ENCODE results near the gene CELF4. TPM values are rescaled to one million over a fixed set of nuclear protein-coding genes. Genes with fewer than 3 reads are reported as not detected.

The CELF4 gene
- not detected for total RNA-seq

GRCh38 chr18:37565101-37565976, at the start of gene CELF4:
TSS of gene CELF4 (minus strand) at chr18:37565798.
- Mint-ChIP-seq H3K36me3 (peaks cover 2% of the 10 kb centered on the region), H3K4me1 (peaks cover 11% of the 10 kb centered on the region), H3K4me3 (peak within 1 kb of the TSS; percentile 44), H3K27me3 (peaks cover 80% of the 10 kb centered on the region), H3K27ac (no peak within 1 kb of the TSS), H3K9me3 (no peaks in the 10 kb centered on the region)
- DNase-seq = no peak

- no peaks in the 10 kb centered on the region for H3K36me3 Mint-ChIP-seq
- H3K4me1 Mint-ChIP-seq = no peaks in the 10 kb centered on the region
- no peaks in the 10 kb centered on the region for H3K27me3 Mint-ChIP-seq
- H3K4me3 Mint-ChIP-seq = no peak overlapping the region
- H3K27ac Mint-ChIP-seq = no peak overlapping the region
- no peak for DNase-seq
- H3K9me3 Mint-ChIP-seq = no peaks in the 10 kb centered on the region
Measured at GRCh38 chr18:37613253-37613565, 47.6 kb upstream of the CELF4 start.

DNA sequence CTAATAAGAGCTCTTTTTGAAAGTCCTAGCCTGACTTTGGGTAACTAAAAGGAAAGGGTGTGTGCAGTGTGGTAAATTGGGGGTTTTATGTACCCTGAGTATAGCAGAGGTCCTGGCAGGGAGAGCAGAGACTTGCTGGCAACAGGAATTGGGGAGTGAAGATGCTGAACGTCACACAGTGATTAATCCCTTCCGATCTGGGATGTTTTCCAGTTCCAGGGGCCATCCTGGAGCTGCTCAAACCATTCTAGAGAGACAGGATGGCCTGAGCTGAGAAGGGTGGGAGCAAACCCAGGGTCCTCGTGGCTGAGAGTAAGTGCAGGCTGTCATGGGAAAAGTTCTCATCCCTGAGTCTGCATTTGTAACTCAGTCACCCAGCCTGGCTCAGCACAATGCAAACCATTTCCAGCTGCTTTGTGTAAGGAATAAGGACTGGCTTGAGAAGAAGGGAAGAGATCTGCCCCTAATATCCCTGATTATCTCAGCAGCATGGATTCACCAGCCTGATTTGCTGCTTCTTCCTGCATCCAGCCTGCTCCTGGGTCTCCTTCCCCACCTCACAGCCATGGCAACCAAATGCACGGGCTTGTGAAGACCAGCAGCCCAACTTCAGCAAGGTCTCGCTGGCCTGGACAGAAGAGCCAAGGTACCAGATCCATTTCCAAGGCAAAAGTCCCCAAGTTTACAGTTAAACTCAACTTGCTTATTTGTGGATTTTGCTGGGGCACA, 47.1 kb upstream of the CELF4 start:
- H3K4me1 Mint-ChIP-seq = no peaks in the 10 kb centered on the region
- H3K27ac Mint-ChIP-seq = no peak overlapping the region
- H3K27me3 Mint-ChIP-seq = no peaks in the 10 kb centered on the region
- no peak for DNase-seq
- no peaks in the 10 kb centered on the region for H3K36me3 Mint-ChIP-seq
- no peak overlapping the region for H3K4me3 Mint-ChIP-seq
- H3K9me3 Mint-ChIP-seq = no peaks in the 10 kb centered on the region

DNA sequence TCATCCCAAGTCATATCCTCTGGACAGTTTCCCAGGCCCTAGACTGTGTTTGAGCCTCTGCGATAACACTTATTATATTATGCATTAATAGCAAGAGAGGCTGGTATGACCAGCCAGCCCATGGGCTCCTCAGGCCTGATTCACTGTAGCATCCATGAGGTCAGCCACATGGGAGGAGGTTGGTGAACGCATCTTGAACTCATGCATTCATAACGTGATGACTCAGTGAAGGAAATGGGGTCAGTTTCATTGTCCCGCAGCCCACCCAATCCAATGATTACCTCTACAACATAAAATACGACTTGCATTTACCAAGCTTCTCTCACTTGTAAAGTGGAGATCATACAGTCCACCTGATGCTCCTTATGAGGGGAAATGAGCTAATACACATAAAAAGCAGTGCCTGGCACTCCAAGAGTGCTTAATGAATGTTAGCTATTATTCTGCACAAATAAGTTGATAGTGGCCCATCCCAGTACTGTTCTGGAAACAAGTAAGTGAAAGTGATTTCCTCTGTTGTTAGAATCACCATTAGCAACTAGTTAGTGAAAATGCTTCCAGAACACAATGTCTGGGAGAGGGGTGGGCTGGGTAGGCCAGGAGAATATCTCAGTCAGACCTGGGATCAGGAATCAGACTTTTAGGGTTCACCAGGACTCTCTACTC, 46.1 kb upstream of the CELF4 start:
- no peak for DNase-seq
- Mint-ChIP-seq H3K27ac (no peak overlapping the region), H3K4me3 (no peak overlapping the region), H3K9me3 (no peaks in the 10 kb centered on the region), H3K36me3 (no peaks in the 10 kb centered on the region), H3K4me1 (no peaks in the 10 kb centered on the region), H3K27me3 (no peaks in the 10 kb centered on the region)

DNA sequence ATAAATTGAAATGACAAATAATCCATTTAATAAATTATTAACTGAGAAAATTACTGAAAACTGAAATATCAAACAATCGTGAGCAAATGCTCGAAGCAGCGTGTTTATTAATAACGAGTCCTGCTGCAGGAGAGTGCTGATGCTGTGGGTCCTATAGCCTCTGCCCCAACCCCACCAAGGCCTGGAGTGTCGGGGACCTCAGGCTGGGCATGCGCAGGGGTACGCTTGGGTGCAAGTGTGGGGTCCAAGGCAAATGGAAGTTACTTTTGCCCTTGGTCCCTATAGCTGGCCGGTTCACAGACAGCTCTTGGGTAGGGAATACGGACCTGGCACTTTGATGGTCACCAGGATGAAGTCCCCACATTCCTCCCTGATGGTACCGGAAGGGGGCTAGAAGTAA, 43.3 kb upstream of the CELF4 start:
- Mint-ChIP-seq H3K27ac (no peak overlapping the region), H3K36me3 (no peaks in the 10 kb centered on the region), H3K27me3 (no peaks in the 10 kb centered on the region), H3K4me1 (no peaks in the 10 kb centered on the region), H3K4me3 (no peak overlapping the region), H3K9me3 (peaks cover 5% of the 10 kb centered on the region)
- no peak for DNase-seq

DNA sequence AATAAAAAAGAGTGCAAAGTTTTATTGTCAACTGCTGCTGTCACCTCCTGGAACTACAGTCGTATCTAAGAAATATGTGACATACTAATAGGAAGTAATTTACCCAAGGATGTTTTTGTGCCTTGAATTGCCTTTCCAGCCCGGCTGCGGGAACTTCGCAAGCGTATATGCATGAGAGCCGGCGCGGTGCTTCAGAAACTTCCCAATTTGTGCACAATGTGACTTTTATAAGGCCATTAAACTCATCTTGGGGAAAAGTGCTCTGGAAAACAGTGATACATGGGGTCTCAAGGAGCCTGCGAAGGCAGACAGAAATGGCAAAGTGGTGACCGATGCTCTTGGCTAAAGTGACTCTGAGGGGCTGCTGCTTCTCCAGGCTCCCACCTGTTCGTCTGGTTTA, 41.7 kb upstream of the CELF4 start:
- DNase-seq = no peak
- no peaks in the 10 kb centered on the region for H3K36me3 Mint-ChIP-seq
- H3K4me3 Mint-ChIP-seq = no peak overlapping the region
- no peaks in the 10 kb centered on the region for H3K27me3 Mint-ChIP-seq
- no peak overlapping the region for H3K27ac Mint-ChIP-seq
- peaks cover 7% of the 10 kb centered on the region for H3K9me3 Mint-ChIP-seq
- no peaks in the 10 kb centered on the region for H3K4me1 Mint-ChIP-seq

GRCh38 chr18:37604032-37604431, 38.4 kb upstream of the CELF4 start:
- DNase-seq = no peak
- no peak overlapping the region for H3K27ac Mint-ChIP-seq
- no peaks in the 10 kb centered on the region for H3K36me3 Mint-ChIP-seq
- H3K9me3 Mint-ChIP-seq = peaks cover 9% of the 10 kb centered on the region
- H3K27me3 Mint-ChIP-seq = no peaks in the 10 kb centered on the region
- no peak overlapping the region for H3K4me3 Mint-ChIP-seq
- H3K4me1 Mint-ChIP-seq = no peaks in the 10 kb centered on the region

DNA sequence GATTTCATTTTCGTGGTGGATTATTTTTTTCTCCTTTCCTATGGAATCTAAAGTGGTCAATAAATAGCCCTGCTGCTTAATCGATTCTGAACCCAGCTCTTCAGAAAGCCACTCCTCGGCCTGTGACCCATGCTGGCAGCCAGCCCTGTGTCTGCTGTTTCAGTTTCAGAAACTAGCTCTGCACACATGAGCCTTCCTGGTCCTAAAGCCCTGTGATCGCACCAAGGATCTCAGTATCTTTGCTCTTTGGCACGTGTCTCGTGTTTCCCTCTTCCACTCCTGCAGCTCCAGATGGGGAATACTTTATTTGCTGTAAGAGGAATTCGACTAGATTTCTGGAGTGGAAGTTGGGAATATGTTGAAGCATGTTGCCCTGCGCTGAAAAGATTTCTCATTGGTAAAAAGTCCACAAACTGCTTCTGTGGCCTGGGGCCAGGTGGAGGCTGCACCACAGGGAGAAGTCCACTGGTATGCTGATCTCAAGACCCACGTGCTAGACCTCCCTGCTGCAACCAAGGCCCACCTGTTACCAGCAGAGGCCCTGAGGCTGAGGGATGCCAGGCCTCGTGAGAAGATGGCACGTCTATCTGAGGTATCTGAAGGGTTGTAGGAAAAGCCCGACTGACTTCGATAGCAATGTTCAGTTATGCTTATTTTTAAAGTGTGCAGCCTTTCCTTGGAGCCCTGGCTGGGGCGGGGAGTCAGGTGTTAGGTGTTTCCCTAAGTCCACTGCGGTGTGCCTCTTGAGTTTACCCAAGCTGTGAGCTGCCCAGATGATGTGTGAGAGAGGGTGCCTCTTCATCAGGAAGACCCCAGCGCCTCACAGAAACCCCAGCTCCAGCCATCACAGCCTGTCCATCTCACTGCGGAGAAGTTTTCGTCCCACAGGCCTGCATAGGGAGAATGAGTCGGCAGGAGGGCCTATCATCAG, 33.6 kb upstream of the CELF4 start:
- H3K27me3 Mint-ChIP-seq = no peaks in the 10 kb centered on the region
- no peak overlapping the region for H3K4me3 Mint-ChIP-seq
- DNase-seq = no peak
- H3K4me1 Mint-ChIP-seq = no peaks in the 10 kb centered on the region
- H3K27ac Mint-ChIP-seq = no peak overlapping the region
- H3K36me3 Mint-ChIP-seq = no peaks in the 10 kb centered on the region
- peaks cover 6% of the 10 kb centered on the region for H3K9me3 Mint-ChIP-seq

DNA sequence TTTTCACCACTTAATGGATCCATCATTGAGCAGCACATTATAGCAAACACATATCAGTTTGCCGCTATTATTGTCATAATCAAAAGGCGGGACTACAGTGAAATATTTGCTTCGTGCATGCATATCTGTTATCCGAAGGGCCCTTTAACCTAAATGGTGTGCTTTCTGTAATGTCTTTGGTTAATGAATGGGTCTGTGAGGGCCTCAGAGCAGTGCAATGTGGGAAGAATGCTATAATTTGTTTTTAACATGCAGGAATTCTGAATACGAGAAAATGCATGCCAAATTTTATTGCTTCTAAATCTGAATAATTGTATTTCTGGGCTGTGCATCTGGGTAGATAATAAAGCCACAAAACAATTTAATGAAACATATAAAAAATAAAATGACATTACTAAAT, 32.8 kb upstream of the CELF4 start:
- no peak for DNase-seq
- Mint-ChIP-seq H3K9me3 (peaks cover 3% of the 10 kb centered on the region), H3K36me3 (no peaks in the 10 kb centered on the region), H3K4me1 (no peaks in the 10 kb centered on the region), H3K27me3 (no peaks in the 10 kb centered on the region), H3K4me3 (no peak overlapping the region), H3K27ac (no peak overlapping the region)

DNA sequence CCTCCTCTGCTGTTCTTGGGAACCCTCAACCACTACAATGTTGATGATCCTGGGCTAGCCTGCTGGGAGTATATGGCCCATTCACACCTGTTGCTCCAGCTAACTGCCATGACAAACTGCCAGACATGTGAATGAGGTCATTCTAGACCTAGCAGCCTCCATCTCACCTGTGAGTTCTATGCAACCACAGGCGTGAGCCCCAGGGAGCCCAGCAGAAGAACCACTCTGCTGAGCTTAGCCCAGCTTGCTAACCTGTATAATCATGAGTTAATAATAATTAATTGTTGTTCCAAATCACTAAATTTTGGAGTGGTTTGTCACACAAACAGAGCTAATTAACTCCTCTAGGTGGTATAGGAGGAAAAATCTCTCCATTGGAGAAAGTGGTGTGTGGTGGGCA, 24.7 kb upstream of the CELF4 start:
- Mint-ChIP-seq H3K4me3 (no peak overlapping the region), H3K27ac (no peak overlapping the region), H3K9me3 (no peaks in the 10 kb centered on the region), H3K36me3 (no peaks in the 10 kb centered on the region), H3K27me3 (peaks cover 2% of the 10 kb centered on the region), H3K4me1 (no peaks in the 10 kb centered on the region)
- DNase-seq = no peak

DNA sequence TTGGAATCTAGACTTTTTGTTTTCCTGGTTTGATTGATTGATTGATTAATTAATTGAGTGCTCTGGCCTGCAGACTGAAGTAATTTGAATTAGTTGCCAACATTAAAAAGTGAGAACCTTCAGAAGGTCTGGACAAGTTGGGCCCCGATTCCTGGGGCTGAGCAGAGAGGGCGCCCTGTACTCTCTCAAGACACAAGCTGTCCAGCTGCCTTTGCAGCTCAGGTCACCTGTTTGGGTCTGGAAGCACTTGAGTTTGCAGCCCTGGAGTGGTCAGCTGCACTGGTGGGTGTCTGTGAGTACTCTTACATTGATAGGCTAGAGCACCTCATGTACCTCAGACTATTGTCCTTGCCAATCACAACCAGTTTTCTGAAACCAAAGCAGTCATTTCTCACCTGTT, 22.7 kb upstream of the CELF4 start:
- Mint-ChIP-seq H3K27ac (no peak overlapping the region), H3K9me3 (no peaks in the 10 kb centered on the region), H3K36me3 (no peaks in the 10 kb centered on the region), H3K27me3 (peaks cover 4% of the 10 kb centered on the region), H3K4me1 (no peaks in the 10 kb centered on the region), H3K4me3 (no peak overlapping the region)
- no peak for DNase-seq

- H3K4me3 Mint-ChIP-seq = no peak overlapping the region
- no peaks in the 10 kb centered on the region for H3K4me1 Mint-ChIP-seq
- peaks cover 4% of the 10 kb centered on the region for H3K27me3 Mint-ChIP-seq
- no peak for DNase-seq
- H3K27ac Mint-ChIP-seq = no peak overlapping the region
- no peaks in the 10 kb centered on the region for H3K9me3 Mint-ChIP-seq
- no peaks in the 10 kb centered on the region for H3K36me3 Mint-ChIP-seq
Measured at GRCh38 chr18:37586656-37587225, 21.1 kb upstream of the CELF4 start.

GRCh38 chr18:37584952-37585695, 19.5 kb upstream of the CELF4 start:
- no peak overlapping the region for H3K27ac Mint-ChIP-seq
- H3K27me3 Mint-ChIP-seq = peaks cover 13% of the 10 kb centered on the region
- no peaks in the 10 kb centered on the region for H3K9me3 Mint-ChIP-seq
- H3K4me3 Mint-ChIP-seq = no peak overlapping the region
- no peak for DNase-seq
- H3K36me3 Mint-ChIP-seq = no peaks in the 10 kb centered on the region
- H3K4me1 Mint-ChIP-seq = no peaks in the 10 kb centered on the region

DNA sequence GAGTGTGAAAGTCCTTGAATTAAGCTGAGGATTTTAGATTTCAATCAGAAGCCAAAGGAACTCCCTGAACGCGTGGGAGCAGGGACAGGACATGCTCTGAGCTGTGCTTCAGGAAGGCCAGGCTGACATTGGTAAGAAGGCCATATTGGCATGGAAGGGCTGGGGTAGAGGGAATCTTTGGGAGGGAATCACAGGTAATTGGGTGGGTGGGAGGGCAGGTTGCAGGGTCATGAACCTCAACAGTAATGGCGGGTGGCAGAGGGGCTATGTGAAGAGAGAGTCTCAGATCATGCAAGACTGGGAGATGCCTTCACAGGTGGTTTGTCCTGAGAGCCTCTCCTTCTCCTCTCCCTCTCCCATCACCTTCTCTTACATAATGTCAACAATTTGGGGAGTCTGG, 18.6 kb upstream of the CELF4 start:
- Mint-ChIP-seq H3K27ac (no peak overlapping the region), H3K9me3 (no peaks in the 10 kb centered on the region), H3K4me3 (no peak overlapping the region), H3K36me3 (no peaks in the 10 kb centered on the region), H3K4me1 (no peaks in the 10 kb centered on the region), H3K27me3 (peaks cover 19% of the 10 kb centered on the region)
- no peak for DNase-seq
